GM20000 (cell line): ENCODE data around the gene CARD9.

Experiments used
- DNase-seq: peaks from one replicate; pipeline ENCODE4 v3.0.0; 2012; ENCODE audit warnings: low spot score
- CTCF ChIP-seq: IDR thresholded peaks from 2 replicates; pipeline ENCODE4 v1.5.1; 2012; ENCODE audit warnings: mild to moderate bottlenecking, control low read depth; ENCODE audit errors: extremely low read depth, missing control alignments

CARD9 gene

GRCh38 chr9:136373300-136374182, at the start of gene CARD9:
Gene CARD9 (minus strand): TSS chr9:136373669. CDS start chr9:136372078, 1,591 bp downstream.
- DNase-seq: peak; percentile 83
- TF ChIP-seq CTCF: no peak

GRCh38 chr9:136422876-136423275, 49.4 kb upstream of the CARD9 start:
- TF ChIP-seq CTCF: no peak

GRCh38 chr9:136421791-136422190, 48.3 kb upstream of the CARD9 start:
- no peak for DNase-seq
- TF ChIP-seq CTCF: no peak

More at GRCh38 chr9:136422876-136423275, 49.4 kb upstream of the CARD9 start:
- DNase-seq: no peak

GRCh38 chr9:136419092-136419420, 45.6 kb upstream of the CARD9 start:
- TF ChIP-seq CTCF: no peak
- DNase-seq: no peak

GRCh38 chr9:136418182-136419091, 45.0 kb upstream of the CARD9 start:
- DNase-seq: no peak
- no peak for TF ChIP-seq CTCF

- TF ChIP-seq CTCF: no peak
- DNase-seq: no peak
These were observed 43.4 kb upstream of the CARD9 start for GRCh38 chr9:136416914-136417313.

GRCh38 chr9:136416427-136416826, 43.0 kb upstream of the CARD9 start:
- no peak for DNase-seq
- TF ChIP-seq CTCF: no peak
